SK-N-SH (cell line): Measurements from ENCODE around the gene SIRPD. TPM values are rescaled to one million over a fixed set of nuclear protein-coding genes. Genes with fewer than 3 reads are reported as not detected.

Experiments
- CTCF ChIA-PET: fragments of 300-600, 350-600 bp; formaldehyde crosslinking; extraction: SDS; loops from one replicate; lab custom pipeline; 2021; lab: Yijun Ruan, JAX
- POLR2A ChIA-PET: fragments of 350-600 bp; sonication (Branson Sonifier 250); formaldehyde crosslinking; extraction: SDS; loops from one replicate; lab custom pipeline; 2020; ENCODE audit warnings: antibody characterized with exemption, inconsistent platforms; lab: Yijun Ruan, JAX
- DNase-seq: peaks from one replicate; pipeline ENCODE4 v3.0.0; 2012
- H2AFZ ChIP-seq: fragments of 200-600 bp; sonication (generic); 2 replicates; pipeline ENCODE4 v1.8.1; 2016; ENCODE audit warnings: antibody characterized with exemption, mild to moderate bottlenecking, low read depth
- H3F3A ChIP-seq: fragments of 200-600 bp; sonication (generic); replicated peaks from 2 replicates; pipeline ENCODE3; 2016; ENCODE audit warnings: antibody characterized with exemption, mild to moderate bottlenecking; ENCODE audit not compliant: insufficient read depth
- H3K27ac ChIP-seq, 2 experiments: fragments of 200-500 bp in 1 of 2; fragments of 200-600 bp in 1 of 2; sonication (Bioruptor generic) in 1 of 2; sonication (generic), shearing (Covaris generic) in 1 of 2; 2 replicates each; pipeline versions ENCODE4 v1.5.1 to v1.6.1; 2014 to 2016; ENCODE audit warnings: low read depth in 2 of 2, inconsistent platforms in 1 of 2, low read length in 1 of 2, mild to moderate bottlenecking in 1 of 2, mixed read lengths in 1 of 2
- H3K27me3 ChIP-seq: fragments of 200-600 bp; sonication (generic), shearing (Covaris generic); 2 replicates; pipeline ENCODE4 v1.6.1; 2016; ENCODE audit warnings: mixed run types; ENCODE audit not compliant: insufficient read depth
- H3K36me3 ChIP-seq, 2 experiments: fragments of 200-500 bp in 1 of 2; fragments of 200-600 bp in 1 of 2; sonication (Bioruptor generic) in 1 of 2; sonication (generic) in 1 of 2; replicated peaks in 1 of 2; 2 replicates each; pipeline versions ENCODE3 to v1.5.1; 2014 to 2016; ENCODE audit warnings: low read length in 1 of 2, mild to moderate bottlenecking in 1 of 2; ENCODE audit not compliant: insufficient read depth in 2 of 2, control insufficient read depth in 1 of 2
- H3K4me1 ChIP-seq, 2 experiments: fragments of 200-500 bp in 1 of 2; fragments of 200-600 bp in 1 of 2; sonication (Bioruptor generic) in 1 of 2; sonication (generic), shearing (Covaris generic) in 1 of 2; 2 replicates each; pipeline versions ENCODE4 v1.5.1 to v1.6.1; 2014 to 2016; ENCODE audit warnings: low read depth in 1 of 2, low read length in 1 of 2, mixed run types in 1 of 2; ENCODE audit not compliant: insufficient read depth in 2 of 2, control insufficient read depth in 1 of 2
- H3K4me2 ChIP-seq: fragments of 200-600 bp; sonication (generic), shearing (Covaris generic); 2 replicates; pipeline ENCODE4 v1.6.1; 2017; ENCODE audit warnings: mixed run types
- H3K4me3 ChIP-seq, 2 experiments: fragments of 200-500 bp in 1 of 2; fragments of 200-600 bp in 1 of 2; sonication (Bioruptor generic) in 1 of 2; sonication (generic), shearing (Covaris generic) in 1 of 2; 2 replicates each; pipeline versions ENCODE4 v1.5.1 to v1.8.1; 2014 to 2016; ENCODE audit warnings: low read depth in 2 of 2, inconsistent platforms in 1 of 2, low read length in 1 of 2, mild to moderate bottlenecking in 1 of 2, mixed read lengths in 1 of 2, moderate library complexity in 1 of 2
- H3K79me2 ChIP-seq: fragments of 200-600 bp; sonication (generic); 2 replicates; pipeline ENCODE4 v1.8.1; 2017; ENCODE audit warnings: mild to moderate bottlenecking; ENCODE audit not compliant: insufficient read depth
- H3K9ac ChIP-seq: fragments of 200-600 bp; sonication (generic); 2 replicates; pipeline ENCODE4 v1.6.1; 2017; ENCODE audit warnings: mixed run types
- H3K9me2 ChIP-seq: fragments of 200-600 bp; sonication (generic); 2 replicates; pipeline ENCODE4 v1.6.1; 2017; ENCODE audit warnings: mixed run types
- H3K9me3 ChIP-seq: fragments of 200-600 bp; sonication (generic); 2 replicates; pipeline ENCODE4 v1.6.1; 2017; ENCODE audit warnings: mixed run types, mild to moderate bottlenecking, moderate library complexity
- H4K20me1 ChIP-seq: fragments of 200-600 bp; sonication (generic); 2 replicates; pipeline ENCODE4 v1.6.1; 2017; ENCODE audit warnings: mild to moderate bottlenecking, mixed run types; ENCODE audit not compliant: insufficient read depth
- CTCF ChIP-seq: fragments of 200-600 bp; sonication (generic); IDR thresholded peaks from 2 replicates; pipeline ENCODE4 v1.6.1; 2017; ENCODE audit warnings: antibody characterized with exemption, mild to moderate bottlenecking, moderate library complexity
- EZH2phosphoT487 ChIP-seq: fragments of 200-600 bp; sonication (generic); IDR thresholded peaks from 2 replicates; pipeline ENCODE4 v1.6.1; 2017; ENCODE audit warnings: low read depth, mixed run types, mild to moderate bottlenecking, antibody characterized with exemption, moderate library complexity, borderline replicate concordance
- FOSL2 ChIP-seq: IDR thresholded peaks from 2 replicates; pipeline ENCODE4 v1.4.0; 2012; ENCODE audit warnings: low read depth, mild to moderate bottlenecking, moderate library complexity, borderline replicate concordance
- GABPA ChIP-seq: IDR thresholded peaks from 2 replicates; pipeline ENCODE4 v1.4.0; 2012; ENCODE audit warnings: low read depth, mild to moderate bottlenecking
- IRF3 ChIP-seq: fragments of 150-350 bp; IDR thresholded peaks from 2 replicates; pipeline ENCODE4 v1.6.1; 2016; ENCODE audit warnings: mild to moderate bottlenecking, low read depth, low read length
- JUND ChIP-seq: IDR thresholded peaks from 2 replicates; pipeline ENCODE4 v1.4.0; 2012
- MAX ChIP-seq: IDR thresholded peaks from 2 replicates; pipeline ENCODE4 v1.4.0; 2012; ENCODE audit warnings: low read depth
- MXI1 ChIP-seq: IDR thresholded peaks from 2 replicates; pipeline ENCODE4 v1.6.1; 2012; ENCODE audit warnings: mild to moderate bottlenecking, low read depth, low read length, improper control_type of control experiment
- NFIC ChIP-seq: IDR thresholded peaks from 2 replicates; pipeline ENCODE4 v1.4.0; 2012; ENCODE audit warnings: borderline replicate concordance
- NRF1 ChIP-seq: IDR thresholded peaks from 2 replicates; pipeline ENCODE4 v1.6.1; 2012; ENCODE audit warnings: low read depth, mild to moderate bottlenecking, low read length
- PBX3 ChIP-seq: IDR thresholded peaks from 2 replicates; pipeline ENCODE4; 2012
- POLR2AphosphoS5 ChIP-seq: IDR thresholded peaks from 2 replicates; pipeline ENCODE4 v1.6.1; 2012; ENCODE audit warnings: low read depth, low read length
- RAD21 ChIP-seq: IDR thresholded peaks from 2 replicates; pipeline ENCODE4 v1.6.1; 2012; ENCODE audit warnings: mild to moderate bottlenecking, low read length
- RCOR1 ChIP-seq: fragments of 150-350 bp; IDR thresholded peaks from 2 replicates; pipeline ENCODE4 v1.6.1; 2017; ENCODE audit warnings: antibody characterized with exemption, low read length
- RFX5 ChIP-seq: IDR thresholded peaks from 2 replicates; pipeline ENCODE4 v1.6.1; 2012; ENCODE audit warnings: mild to moderate bottlenecking, improper control_type of control experiment, low read length
- RXRA ChIP-seq: IDR thresholded peaks from 2 replicates; pipeline ENCODE4 v1.4.0; 2012; ENCODE audit warnings: low read depth, mild to moderate bottlenecking, borderline replicate concordance
- SIN3A ChIP-seq: IDR thresholded peaks from 2 replicates; pipeline ENCODE4 v1.6.1; 2012; ENCODE audit warnings: low read depth, mild to moderate bottlenecking, low read length, moderate library complexity, borderline replicate concordance
- USF1 ChIP-seq: IDR thresholded peaks from 2 replicates; pipeline ENCODE4 v1.4.0; 2012; ENCODE audit warnings: low read depth, borderline replicate concordance
- USF2 ChIP-seq: fragments of 150-350 bp; IDR thresholded peaks from 2 replicates; pipeline ENCODE4 v1.6.1; 2017; ENCODE audit warnings: antibody characterized with exemption, low read length, low read depth, borderline replicate concordance
- YY1 ChIP-seq: IDR thresholded peaks from 2 replicates; pipeline ENCODE4 v1.4.0; 2012; ENCODE audit warnings: low read depth, mild to moderate bottlenecking
- ZBTB33 ChIP-seq: IDR thresholded peaks from 2 replicates; pipeline ENCODE4 v1.4.0; 2012; ENCODE audit warnings: low read depth, borderline replicate concordance
- WGBS: methylation state at CpG from one replicate; pipeline ENCODE4 v1.1.6; 2017; ENCODE audit warnings: low lambda C conversion rate; 5-methylcytosine and 5-hydroxymethylcytosine counted together
- polyA plus RNA-seq, 3 experiments: library from polyadenylated mRNA; depleted of rRNA; stranded (reverse); fragments of >200 nt; gene quantifications; 2 replicates each; pipeline ENCODE4 v1.2.3, GENCODE V29; 2012

SIRPD gene
- polyA plus RNA-seq, 1 of the 3 experiments (the other 2 are of a cell fraction) = not detected

- H3K4me1 ChIP-seq = no peaks in the 10 kb centered on the region
- no peak overlapping the region for H3K9ac ChIP-seq
- no peaks in the 10 kb centered on the region for H3F3A ChIP-seq
- 20% methylated on average over 5 of the region's 5 CpGs for WGBS
- ChIA-PET CTCF (no interaction called here), POLR2A (no interaction called here)
- no peak for DNase-seq
- no peaks in the 10 kb centered on the region for H3K9me2 ChIP-seq
- no peak overlapping the region for H2AFZ ChIP-seq
- no peaks in the 10 kb centered on the region for H4K20me1 ChIP-seq
- H3K27me3 ChIP-seq = no peaks in the 10 kb centered on the region
- H3K4me2 ChIP-seq = no peak overlapping the region
- no peaks in the 10 kb centered on the region for H3K9me3 ChIP-seq
- no peaks in the 10 kb centered on the region for H3K79me2 ChIP-seq
- TF ChIP-seq RCOR1 (no peak), POLR2AphosphoS5 (no peak), RFX5 (no peak), PBX3 (no peak), USF2 (no peak), YY1 (no peak), RXRA (no peak), MXI1 (no peak), MAX (no peak), NFIC (no peak), FOSL2 (no peak), JUND (no peak)
- H3K27ac ChIP-seq = no peak overlapping the region
- H3K36me3 ChIP-seq = no peaks in the 10 kb centered on the region
- no peak overlapping the region for H3K4me3 ChIP-seq
These were observed 43.2 kb upstream of the SIRPD start for GRCh38 chr20:1600736-1601135.

- Histone ChIP-seq H3K27me3 (no peaks in the 10 kb centered on the region), H3K4me1 (no peaks in the 10 kb centered on the region), H3K79me2 (no peaks in the 10 kb centered on the region), H3F3A (no peaks in the 10 kb centered on the region), H3K4me2 (no peak overlapping the region), H3K9me2 (no peaks in the 10 kb centered on the region), H4K20me1 (no peaks in the 10 kb centered on the region), H3K4me3 (no peak overlapping the region), H3K36me3 (no peaks in the 10 kb centered on the region), H3K27ac (no peak overlapping the region), H2AFZ (no peak overlapping the region), H3K9me3 (no peaks in the 10 kb centered on the region), H3K9ac (no peak overlapping the region)
- ChIA-PET POLR2A (no interaction called here), CTCF (no interaction called here)
- WGBS = no CpG with 5 or more reads among the region's 1 CpG
- no peak for DNase-seq
- TF ChIP-seq POLR2AphosphoS5 (no peak), USF1 (no peak), JUND (no peak), CTCF (no peak), RAD21 (no peak), SIN3A (no peak), IRF3 (no peak), GABPA (no peak), NFIC (no peak), ZBTB33 (no peak), EZH2phosphoT487 (no peak), NRF1 (no peak)
These were observed 37.8 kb upstream of the SIRPD start for GRCh38 chr20:1595333-1595732.
